Spleen (tissue), 7 donors: ENCODE data around the gene CIDEA.

Experiments used
- POLR2A ChIP-seq, 3 donors: fragments of 450-650 bp; IDR thresholded peaks; one replicate each; pipeline ENCODE4 v1.5.1; 2017; ENCODE audit warnings: antibody characterized with exemption in 3 of 3, mild to moderate bottlenecking in 1 of 3
- POLR2AphosphoS5 ChIP-seq, 3 donors: sonication (generic); formaldehyde crosslinking; IDR thresholded peaks; one replicate each; pipeline ENCODE4 v1.5.1; 2017; ENCODE audit warnings: antibody characterized with exemption in 3 of 3
- TF ChIP-seq, protein P1 (sequence below), 11 experiments: fragments of 200-600 bp in 7 of 11; fragments of 450-650 bp in 4 of 11; sonication (generic) in 4 of 11; IDR thresholded peaks in 8 of 11; conservative IDR thresholded peaks in 3 of 11; 1 replicate in 7 of 11; 2 replicates in 4 of 11; pipeline versions ENCODE4 v1.4.0 to v1.8.0; 2016 to 2021; ENCODE audit warnings: antibody characterized with exemption in 11 of 11, inconsistent platforms in 4 of 11, mild to moderate bottlenecking in 1 of 11
- donor health status: DM: no; HTN: no; CAD: no; lungs with moderate emphysema.
- donor health status: DM: no; HTN: no; CAD: no.
- donor health status: DM: no; HTN: no; CAD: no.

DNA sequence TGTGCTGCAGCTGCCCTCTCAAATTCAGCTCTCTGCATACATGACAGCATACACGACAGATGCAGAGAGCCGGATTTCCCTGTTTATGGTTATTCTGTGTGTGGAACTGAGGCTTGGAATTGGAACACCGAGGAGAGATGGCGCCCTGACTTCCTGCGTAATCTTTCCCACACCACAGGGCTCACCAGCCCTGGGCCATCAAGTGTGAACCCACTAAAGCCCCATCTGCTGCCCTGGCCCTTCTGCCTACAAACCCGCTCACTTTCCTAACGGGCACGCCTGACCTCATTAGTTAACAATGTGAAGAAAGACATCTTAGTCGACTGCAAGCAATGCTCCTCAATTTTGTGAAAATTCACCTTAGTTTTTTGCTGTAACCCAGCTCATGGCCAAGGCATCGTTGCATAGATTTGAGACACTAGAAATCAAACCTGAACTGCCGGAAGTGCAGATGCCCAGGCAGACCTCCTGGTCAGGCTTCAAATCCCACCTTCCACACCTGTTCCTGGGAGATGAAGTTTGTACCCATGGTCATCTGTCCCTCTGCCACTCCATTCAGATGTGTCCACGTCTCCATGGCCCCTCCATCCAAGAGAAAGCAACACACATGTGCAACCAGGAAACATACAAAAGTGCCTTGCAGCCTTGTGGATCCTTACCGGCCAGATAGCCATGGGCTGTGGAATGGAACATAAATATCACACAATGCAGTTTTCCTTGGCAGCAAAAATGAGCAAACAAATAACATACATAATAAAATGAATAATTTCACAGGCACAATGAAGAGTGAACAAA, 5.0 kb upstream of the CIDEA start:
- TF ChIP-seq, protein P1, sequence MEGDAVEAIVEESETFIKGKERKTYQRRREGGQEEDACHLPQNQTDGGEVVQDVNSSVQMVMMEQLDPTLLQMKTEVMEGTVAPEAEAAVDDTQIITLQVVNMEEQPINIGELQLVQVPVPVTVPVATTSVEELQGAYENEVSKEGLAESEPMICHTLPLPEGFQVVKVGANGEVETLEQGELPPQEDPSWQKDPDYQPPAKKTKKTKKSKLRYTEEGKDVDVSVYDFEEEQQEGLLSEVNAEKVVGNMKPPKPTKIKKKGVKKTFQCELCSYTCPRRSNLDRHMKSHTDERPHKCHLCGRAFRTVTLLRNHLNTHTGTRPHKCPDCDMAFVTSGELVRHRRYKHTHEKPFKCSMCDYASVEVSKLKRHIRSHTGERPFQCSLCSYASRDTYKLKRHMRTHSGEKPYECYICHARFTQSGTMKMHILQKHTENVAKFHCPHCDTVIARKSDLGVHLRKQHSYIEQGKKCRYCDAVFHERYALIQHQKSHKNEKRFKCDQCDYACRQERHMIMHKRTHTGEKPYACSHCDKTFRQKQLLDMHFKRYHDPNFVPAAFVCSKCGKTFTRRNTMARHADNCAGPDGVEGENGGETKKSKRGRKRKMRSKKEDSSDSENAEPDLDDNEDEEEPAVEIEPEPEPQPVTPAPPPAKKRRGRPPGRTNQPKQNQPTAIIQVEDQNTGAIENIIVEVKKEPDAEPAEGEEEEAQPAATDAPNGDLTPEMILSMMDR (IDR thresholded peaks at IDR 0.05 in 8 of 11, conservative IDR thresholded peaks at IDR 0.05 in 3 of 11): no peak
- TF ChIP-seq POLR2A (IDR thresholded peaks at IDR 0.05): no peak
- TF ChIP-seq POLR2AphosphoS5 (IDR thresholded peaks at IDR 0.05): no peak
